C4-2B (cell line): Measurements from ENCODE around the gene DUS3L.

Experiments used
- H3K27ac ChIP-seq: fragments of 450-650 bp; 2 replicates; pipeline ENCODE4 v1.5.1; 2017
- CTCF ChIP-seq: fragments of 450-650 bp; conservative IDR thresholded peaks from 2 replicates; pipeline ENCODE4 v1.5.1; 2017; ENCODE audit warnings: mild to moderate bottlenecking
- ZFX ChIP-seq: fragments of 450-650 bp; IDR thresholded peaks from 2 replicates; pipeline ENCODE4 v1.6.1; 2017

DUS3L gene, protein sequence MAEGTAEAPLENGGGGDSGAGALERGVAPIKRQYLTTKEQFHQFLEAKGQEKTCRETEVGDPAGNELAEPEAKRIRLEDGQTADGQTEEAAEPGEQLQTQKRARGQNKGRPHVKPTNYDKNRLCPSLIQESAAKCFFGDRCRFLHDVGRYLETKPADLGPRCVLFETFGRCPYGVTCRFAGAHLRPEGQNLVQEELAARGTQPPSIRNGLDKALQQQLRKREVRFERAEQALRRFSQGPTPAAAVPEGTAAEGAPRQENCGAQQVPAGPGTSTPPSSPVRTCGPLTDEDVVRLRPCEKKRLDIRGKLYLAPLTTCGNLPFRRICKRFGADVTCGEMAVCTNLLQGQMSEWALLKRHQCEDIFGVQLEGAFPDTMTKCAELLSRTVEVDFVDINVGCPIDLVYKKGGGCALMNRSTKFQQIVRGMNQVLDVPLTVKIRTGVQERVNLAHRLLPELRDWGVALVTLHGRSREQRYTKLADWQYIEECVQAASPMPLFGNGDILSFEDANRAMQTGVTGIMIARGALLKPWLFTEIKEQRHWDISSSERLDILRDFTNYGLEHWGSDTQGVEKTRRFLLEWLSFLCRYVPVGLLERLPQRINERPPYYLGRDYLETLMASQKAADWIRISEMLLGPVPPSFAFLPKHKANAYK

DNA sequence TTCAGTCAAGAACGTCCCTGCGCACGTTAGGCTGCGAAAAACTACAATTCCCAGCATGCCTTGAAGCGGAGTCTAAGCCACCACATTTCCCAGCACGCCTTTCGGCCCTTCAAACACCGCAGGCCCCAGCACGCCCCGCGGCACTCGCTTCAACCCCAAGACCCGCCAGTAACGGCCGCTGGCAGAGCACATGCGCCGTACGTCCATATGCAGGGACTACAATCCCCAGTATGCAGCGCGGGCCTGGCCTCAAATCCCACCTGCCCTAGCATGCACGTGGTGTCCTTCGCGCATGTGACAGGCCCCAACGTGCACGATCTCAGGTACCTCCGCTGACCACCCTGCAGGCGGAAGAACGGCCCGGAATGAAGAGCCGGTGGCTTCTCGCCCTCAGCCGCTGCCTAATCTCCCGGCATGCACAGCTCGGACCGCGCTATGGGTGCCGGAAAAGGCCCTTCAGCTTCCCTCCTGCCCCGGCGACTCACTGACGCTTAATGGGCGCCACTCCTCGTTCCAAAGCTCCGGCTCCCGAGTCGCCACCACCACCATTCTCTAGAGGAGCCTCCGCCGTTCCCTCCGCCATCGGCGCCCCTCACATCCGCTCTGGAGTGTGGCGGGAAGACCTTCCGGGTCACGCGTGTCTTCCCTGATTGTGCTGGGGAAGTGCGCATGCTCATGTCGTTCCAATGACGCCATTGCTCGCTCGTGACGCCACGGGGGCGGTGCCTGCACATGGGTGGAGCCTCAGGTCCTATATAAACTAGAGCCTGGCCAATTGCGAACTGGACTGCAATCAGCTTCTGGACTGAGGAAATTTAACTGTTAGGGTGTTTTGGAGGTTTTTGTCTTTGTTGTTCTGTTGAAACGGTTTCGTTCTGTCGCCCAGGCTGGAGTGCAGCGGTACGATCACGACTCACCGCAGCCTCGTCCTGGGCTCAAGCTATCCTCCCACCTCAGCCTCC, at the start of gene DUS3L:
Gene DUS3L, minus strand, starts transcription at position 605 of the 962 bp plus-strand sequence. Its CDS starts 22 bp downstream, at position 583.
- peak within 1 kb of the TSS; percentile 92 for H3K27ac ChIP-seq
- TF ChIP-seq CTCF (no peak), ZFX (peak; percentile 46; the same call in 1 of the 2 replicates)

GRCh38 chr19:5839065-5840017, 48.4 kb upstream of the DUS3L start, which contains the start of gene FUT6:
TSS of gene FUT6 (minus strand) at chr19:5839702. CDS start at chr19:5832567, 7,135 bp downstream.
- TF ChIP-seq CTCF = no peak
- no peak for TF ChIP-seq ZFX
- no peak within 1 kb of the TSS for H3K27ac ChIP-seq

DNA sequence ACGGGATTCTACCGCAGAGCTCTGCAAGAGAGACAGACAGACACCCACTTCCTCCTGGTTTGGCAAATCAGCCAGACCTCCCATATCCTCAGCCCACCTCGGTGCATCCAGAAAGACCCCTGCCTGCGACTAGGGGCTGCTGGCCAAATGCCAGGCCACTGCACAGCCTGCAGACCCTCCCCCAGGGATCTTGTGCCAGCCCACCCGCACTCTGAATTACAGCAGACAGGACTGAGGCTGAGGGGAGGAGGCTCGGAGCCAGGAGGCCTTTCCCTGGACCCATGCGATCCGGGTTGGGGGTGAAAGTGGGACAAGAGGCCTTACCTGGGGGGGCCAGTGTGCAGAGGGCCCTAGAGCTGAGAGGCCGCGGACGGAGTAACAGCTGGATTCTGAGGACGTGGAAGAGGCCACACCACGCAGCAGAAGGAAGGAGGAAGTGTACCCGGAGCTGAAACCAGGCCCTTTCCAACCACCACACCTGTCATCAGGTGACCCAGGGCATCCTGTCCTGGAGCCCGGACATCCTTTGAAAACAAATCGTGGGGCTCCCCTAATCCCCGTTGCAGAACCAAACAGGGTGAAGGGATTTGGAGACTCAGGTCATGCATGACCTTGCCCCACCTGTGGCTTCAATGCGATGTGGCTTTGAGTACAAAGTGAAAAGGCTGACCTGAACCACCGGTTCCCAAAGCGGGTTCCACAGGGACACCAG, 47.5 kb upstream of the DUS3L start:
- no peak for TF ChIP-seq ZFX
- TF ChIP-seq CTCF = no peak
- no peak overlapping the region for H3K27ac ChIP-seq

DNA sequence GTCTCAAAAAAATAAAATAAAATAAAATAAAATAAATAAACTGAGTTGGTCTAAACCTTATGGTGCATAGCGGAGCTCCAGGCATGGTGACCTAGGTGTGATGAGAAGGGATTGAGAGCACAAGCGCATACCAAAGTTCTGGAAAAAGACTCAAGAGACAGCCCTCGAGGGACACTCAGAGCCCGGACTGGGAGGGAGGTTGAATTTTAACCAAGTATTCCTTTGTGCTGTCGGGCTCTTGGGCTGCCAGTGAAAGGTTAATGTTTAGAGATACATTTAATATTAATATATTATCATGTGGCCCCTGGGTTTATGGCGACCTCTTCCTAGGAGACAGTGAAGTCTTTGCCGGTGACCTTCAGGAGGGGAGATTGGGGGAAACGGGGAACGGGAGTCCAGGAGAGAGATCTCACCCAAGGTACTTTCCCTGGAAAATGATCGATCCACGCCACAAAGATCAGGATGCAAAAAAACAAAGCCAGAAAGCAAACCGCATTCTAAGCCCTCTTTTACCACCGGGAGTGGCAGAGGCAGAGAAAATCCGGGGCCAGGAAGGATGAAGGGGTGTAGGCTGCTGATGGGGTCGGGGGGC, 46.9 kb upstream of the DUS3L start:
- no peak overlapping the region for H3K27ac ChIP-seq
- TF ChIP-seq CTCF = no peak
- TF ChIP-seq ZFX = no peak

- TF ChIP-seq ZFX (no peak), CTCF (no peak)
- no peak overlapping the region for H3K27ac ChIP-seq
Measured at GRCh38 chr19:5832527-5833216, 41.7 kb upstream of the DUS3L start.
